SK-N-MC (cell line): ENCODE results near the gene SCGB1C1.

ENCODE experiments used
- EZH2 ChIP-seq: fragments of 200-600 bp; sonication (generic); IDR thresholded peaks from one replicate; pipeline ENCODE4 v1.6.1; 2017; ENCODE audit warnings: antibody characterized with exemption
- POLR2AphosphoS5 ChIP-seq: IDR thresholded peaks from 2 replicates; pipeline ENCODE4 v1.6.1; 2012; ENCODE audit warnings: mild to moderate bottlenecking, low read depth, low read length, borderline replicate concordance

GRCh38 chr11:203945-204586, 11.2 kb downstream of the SCGB1C1 start:
- no peak for TF ChIP-seq POLR2AphosphoS5
- no peak for TF ChIP-seq EZH2
